ENCODE measurements around the gene ABCA1. TPM values are rescaled to one million over a fixed set of nuclear protein-coding genes. Genes with fewer than 3 reads are reported as not detected.
A peak's percentile ranks its signal among the peaks of the same experiment; 100 is the strongest.

The ABCA1 gene
- total RNA-seq, 4 donors from 2014 or later, result 59.2 to 84.1 (median 80.5) TPM

DNA sequence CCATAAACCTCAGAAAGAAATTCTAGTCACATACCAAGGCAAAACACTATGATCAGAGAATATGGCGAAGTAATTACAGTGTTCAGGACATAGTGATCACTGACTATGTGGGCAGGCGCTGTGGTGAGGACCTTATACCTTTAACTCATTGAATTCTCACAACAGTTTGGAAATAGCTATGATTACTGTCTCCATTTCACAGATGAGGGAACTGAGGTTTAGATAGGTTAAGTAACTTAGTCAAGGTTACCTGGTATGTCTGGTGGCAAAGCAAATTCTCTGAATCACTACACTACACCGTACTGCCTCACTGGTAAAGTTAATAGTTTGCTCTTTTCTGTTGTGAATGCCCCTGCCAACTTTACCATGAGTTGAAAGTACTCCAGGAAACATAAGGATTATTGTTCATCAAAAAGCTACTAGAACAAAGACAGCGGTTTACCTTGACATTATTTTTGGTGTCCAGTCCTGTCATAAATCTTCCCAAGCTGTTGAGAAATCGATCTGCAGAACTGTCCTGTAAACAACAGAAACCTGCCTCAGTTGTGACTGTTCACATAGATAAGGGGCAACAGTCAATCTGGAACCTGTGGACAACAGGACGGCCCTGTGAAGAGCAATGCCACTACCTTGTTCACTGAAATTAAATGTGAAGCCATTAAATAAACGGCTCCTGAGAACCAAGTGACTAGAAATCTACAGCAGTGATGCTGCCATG, 127.7 kb downstream of the ABCA1 start:
- Histone ChIP-seq H3K27ac (no peak overlapping the region), H3K4me3 (no peak overlapping the region), H3K36me3 (peaks cover 0 to 99% (median 10%) of the 10 kb centered on the region in 3 donors), H3K4me1 (no peaks in the 10 kb centered on the region), H3K27me3 (no peaks in the 10 kb centered on the region), H3K9me3 (no peaks in the 10 kb centered on the region)
- WGBS, 2 donors, result 89 to 90% methylated on average over 7 of the region's 7 CpGs
- no peak for DNase-seq (ENCODE audit: low spot score in 2 of 2)
- TF ChIP-seq POLR2A (IDR thresholded peaks at IDR 0.05) (no peak), CTCF (IDR thresholded peaks at IDR 0.05) (no peak), EP300 (IDR thresholded peaks at IDR 0.05) (no peak)

- DNase-seq (ENCODE audit: low spot score in 2 of 2), result no peak
Measured at GRCh38 chr9:104798209-104798995, 129.6 kb downstream of the ABCA1 start.

GRCh38 chr9:104795857-104796256, 132.1 kb downstream of the ABCA1 start:
- WGBS, 2 donors, result 68 to 70% methylated on average over 3 of the region's 3 CpGs
- H3K36me3 ChIP-seq, result peaks cover 0 to 99% (median 13%) of the 10 kb centered on the region in 3 donors
- no peak for DNase-seq (ENCODE audit: low spot score in 2 of 2)

More at GRCh38 chr9:104798209-104798995, 129.6 kb downstream of the ABCA1 start:
- H3K36me3 ChIP-seq, result peaks cover 0 to 99% (median 13%) of the 10 kb centered on the region in 3 donors
- TF ChIP-seq EP300 (IDR thresholded peaks at IDR 0.05) (no peak), CTCF (IDR thresholded peaks at IDR 0.05) (no peak), POLR2A (IDR thresholded peaks at IDR 0.05) (no peak)
- no peak overlapping the region for H3K4me3 ChIP-seq
- H3K27ac ChIP-seq, result no peak overlapping the region
- WGBS, 2 donors, result 80 to 86% methylated on average over 5 of the region's 5 CpGs
- H3K27me3 ChIP-seq, result no peaks in the 10 kb centered on the region
- no peaks in the 10 kb centered on the region for H3K4me1 ChIP-seq
- no peaks in the 10 kb centered on the region for H3K9me3 ChIP-seq

GRCh38 chr9:104795082-104795481, 132.9 kb downstream of the ABCA1 start:
- Histone ChIP-seq H3K36me3 (peaks cover 0 to 99% (median 15%) of the 10 kb centered on the region in 3 donors), H3K27me3 (no peaks in the 10 kb centered on the region), H3K27ac (peak overlapping the region in 1 of 4 donors; percentile 19), H3K4me3 (no peak overlapping the region), H3K4me1 (no peaks in the 10 kb centered on the region), H3K9me3 (no peaks in the 10 kb centered on the region)
- TF ChIP-seq POLR2A (IDR thresholded peaks at IDR 0.05) (no peak), CTCF (IDR thresholded peaks at IDR 0.05) (no peak), EP300 (IDR thresholded peaks at IDR 0.05) (peak in 1 of 2 donors; percentile 54)
- DNase-seq (ENCODE audit: low spot score in 2 of 2), result no peak
- WGBS, 2 donors, result 71 to 73% methylated on average over 1 of the region's 1 CpG

More at GRCh38 chr9:104795857-104796256, 132.1 kb downstream of the ABCA1 start:
- H3K4me1 ChIP-seq, result no peaks in the 10 kb centered on the region
- H3K27me3 ChIP-seq, result no peaks in the 10 kb centered on the region
- H3K4me3 ChIP-seq, result no peak overlapping the region
- H3K27ac ChIP-seq, result no peak overlapping the region
- H3K9me3 ChIP-seq, result no peaks in the 10 kb centered on the region
- TF ChIP-seq POLR2A (IDR thresholded peaks at IDR 0.05) (no peak), CTCF (IDR thresholded peaks at IDR 0.05) (no peak), EP300 (IDR thresholded peaks at IDR 0.05) (no peak)

GRCh38 chr9:104794070-104794469, 133.9 kb downstream of the ABCA1 start:
- Histone ChIP-seq H3K4me1 (no peaks in the 10 kb centered on the region), H3K27me3 (no peaks in the 10 kb centered on the region), H3K9me3 (no peaks in the 10 kb centered on the region), H3K36me3 (peaks cover 6 to 99% (median 24%) of the 10 kb centered on the region in 3 donors), H3K4me3 (no peak overlapping the region), H3K27ac (no peak overlapping the region)
- no peak for DNase-seq (ENCODE audit: low spot score in 2 of 2)
- TF ChIP-seq CTCF (IDR thresholded peaks at IDR 0.05) (no peak), EP300 (IDR thresholded peaks at IDR 0.05) (no peak), POLR2A (IDR thresholded peaks at IDR 0.05) (no peak)
- 97 to 98% methylated on average over 2 of the region's 2 CpGs for WGBS, 2 donors
